ENCODE data around the gene TRABD2A. TPM values are rescaled to one million over a fixed set of nuclear protein-coding genes. Genes with fewer than 3 reads are reported as not detected.

The TRABD2A gene
- total RNA-seq, 4 donors from 2014 or later, result 2.4 to 16.8 (median 8.5) TPM

DNA sequence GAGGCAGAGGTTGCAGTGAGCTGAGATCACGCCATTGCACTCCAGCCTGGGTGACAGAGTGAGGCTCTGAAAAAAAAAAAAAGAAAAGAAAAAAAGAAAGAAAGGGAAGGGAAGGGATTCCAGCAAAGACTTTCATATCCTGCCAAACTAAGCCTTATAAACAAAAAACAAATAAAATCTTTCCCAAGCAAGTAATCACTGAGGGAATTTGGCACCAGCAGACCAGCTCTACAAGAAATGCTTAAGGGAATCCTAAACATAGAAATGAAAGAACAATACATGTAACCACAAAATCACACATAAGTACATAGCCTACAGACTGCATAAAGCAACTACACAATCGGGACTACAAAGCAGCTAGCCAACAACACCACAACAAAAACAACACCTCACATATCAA is 79.1 kb downstream of the TRABD2A start:
- TF ChIP-seq, protein P1, sequence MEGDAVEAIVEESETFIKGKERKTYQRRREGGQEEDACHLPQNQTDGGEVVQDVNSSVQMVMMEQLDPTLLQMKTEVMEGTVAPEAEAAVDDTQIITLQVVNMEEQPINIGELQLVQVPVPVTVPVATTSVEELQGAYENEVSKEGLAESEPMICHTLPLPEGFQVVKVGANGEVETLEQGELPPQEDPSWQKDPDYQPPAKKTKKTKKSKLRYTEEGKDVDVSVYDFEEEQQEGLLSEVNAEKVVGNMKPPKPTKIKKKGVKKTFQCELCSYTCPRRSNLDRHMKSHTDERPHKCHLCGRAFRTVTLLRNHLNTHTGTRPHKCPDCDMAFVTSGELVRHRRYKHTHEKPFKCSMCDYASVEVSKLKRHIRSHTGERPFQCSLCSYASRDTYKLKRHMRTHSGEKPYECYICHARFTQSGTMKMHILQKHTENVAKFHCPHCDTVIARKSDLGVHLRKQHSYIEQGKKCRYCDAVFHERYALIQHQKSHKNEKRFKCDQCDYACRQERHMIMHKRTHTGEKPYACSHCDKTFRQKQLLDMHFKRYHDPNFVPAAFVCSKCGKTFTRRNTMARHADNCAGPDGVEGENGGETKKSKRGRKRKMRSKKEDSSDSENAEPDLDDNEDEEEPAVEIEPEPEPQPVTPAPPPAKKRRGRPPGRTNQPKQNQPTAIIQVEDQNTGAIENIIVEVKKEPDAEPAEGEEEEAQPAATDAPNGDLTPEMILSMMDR (IDR thresholded peaks at IDR 0.05; ENCODE audit: low read depth), result no peak

DNA sequence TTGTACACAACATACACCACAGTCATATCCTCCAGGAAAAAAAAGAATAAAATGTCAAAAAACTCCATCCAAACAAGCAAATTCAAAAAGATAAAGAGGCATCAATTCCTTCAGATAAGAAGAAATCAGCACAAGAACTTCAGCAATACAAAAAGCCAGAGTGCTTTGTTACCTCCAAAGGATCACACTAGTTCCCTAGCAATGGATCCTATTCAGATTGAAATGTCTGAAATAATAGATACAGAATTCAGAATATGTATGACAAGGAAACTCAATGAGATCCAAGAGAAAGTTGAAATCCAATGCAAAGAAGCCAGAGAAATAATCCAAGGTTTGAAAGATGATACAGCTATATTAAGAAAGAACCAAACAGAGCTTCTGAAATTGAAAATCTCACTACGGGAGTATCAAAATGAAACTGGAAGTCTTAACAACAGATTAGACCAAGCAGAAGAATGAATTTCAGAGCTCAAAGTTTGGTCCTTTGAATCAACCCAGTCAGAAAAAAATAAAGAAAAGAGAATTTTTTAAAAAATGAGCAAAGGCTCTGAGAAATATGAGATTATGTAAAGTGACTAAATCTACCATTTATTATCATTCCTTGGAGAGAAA is 80.6 kb downstream of the TRABD2A start:
- TF ChIP-seq, protein P1 (IDR thresholded peaks at IDR 0.05; ENCODE audit: low read depth), result no peak

DNA sequence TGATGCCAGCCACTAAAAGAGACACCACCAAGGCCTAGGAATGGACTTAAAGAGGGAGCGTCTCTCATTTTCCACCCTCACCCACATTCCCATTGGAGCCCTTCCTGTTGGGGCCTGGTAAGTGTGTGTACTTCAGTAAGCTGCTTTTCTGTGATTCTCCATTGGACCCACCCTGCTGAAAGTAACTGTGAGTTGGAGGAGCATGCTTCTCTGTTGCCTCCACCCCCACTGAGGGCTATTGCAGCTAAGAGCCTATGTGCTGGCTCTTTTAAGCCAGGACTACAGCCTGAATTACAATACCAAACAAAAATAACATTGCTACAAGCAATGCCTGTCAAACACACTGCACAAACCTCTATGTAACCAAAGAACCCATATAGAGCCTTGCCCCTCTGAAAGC is 81.1 kb downstream of the TRABD2A start:
- TF ChIP-seq, protein P1 (IDR thresholded peaks at IDR 0.05; ENCODE audit: low read depth), result no peak

DNA sequence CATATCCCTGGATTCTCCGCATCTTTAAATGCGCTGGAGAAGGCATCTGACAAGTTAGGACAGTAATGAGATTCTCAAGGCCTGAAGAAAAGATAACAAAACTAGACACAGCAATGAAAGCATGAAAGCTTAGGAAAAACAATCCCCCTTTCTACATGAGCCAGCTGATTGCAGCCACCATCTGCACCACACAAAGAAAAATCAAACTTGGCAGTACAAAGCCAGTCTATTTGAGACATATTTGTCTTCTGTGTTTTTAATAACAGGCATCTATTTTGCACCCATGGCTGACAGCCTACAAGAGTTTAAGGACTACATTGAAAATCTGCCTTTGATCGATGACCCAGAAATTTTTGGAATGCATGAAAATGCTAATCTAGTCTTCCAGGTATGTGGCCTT is 83.6 kb downstream of the TRABD2A start:
- TF ChIP-seq, protein P1 (IDR thresholded peaks at IDR 0.05; ENCODE audit: low read depth), result no peak

DNA sequence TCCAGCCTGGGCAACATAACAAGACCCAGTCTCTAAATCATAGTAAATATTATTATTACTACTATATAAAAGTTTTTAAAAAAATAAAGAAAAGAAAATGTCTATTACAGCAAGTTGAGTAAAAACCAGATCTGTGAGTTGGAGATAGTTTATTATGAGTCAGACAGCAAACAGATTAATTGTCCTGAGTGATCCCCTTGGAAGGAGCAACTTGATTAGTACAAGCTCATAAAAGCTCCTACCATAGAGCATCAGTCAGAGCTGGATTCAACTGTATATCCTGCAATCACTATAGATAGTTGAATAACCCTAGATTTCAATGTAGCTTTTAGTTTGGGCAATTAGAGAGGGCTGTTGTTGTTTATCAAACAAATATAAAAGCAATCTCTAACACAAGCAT is 84.1 kb downstream of the TRABD2A start:
- TF ChIP-seq, protein P1 (IDR thresholded peaks at IDR 0.05; ENCODE audit: low read depth), result no peak

DNA sequence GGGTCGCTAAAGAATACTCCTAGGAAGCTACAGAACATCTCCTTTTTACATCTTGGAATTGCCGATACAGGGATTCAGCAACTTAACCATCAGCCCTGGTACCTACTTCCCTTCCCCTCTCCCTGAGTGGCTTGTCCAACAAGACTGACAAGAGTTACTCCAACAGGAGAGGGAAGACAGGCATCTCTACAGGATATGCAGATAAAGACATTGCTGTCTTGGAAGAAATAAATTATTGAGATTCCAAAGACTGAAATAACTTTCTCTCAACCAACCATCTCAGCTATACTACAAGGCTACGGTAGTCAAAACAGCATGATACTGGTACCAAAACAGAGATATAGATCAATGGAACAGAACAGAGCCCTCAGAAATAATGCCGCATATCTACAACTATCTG is 87.2 kb downstream of the TRABD2A start:
- TF ChIP-seq, protein P1 (IDR thresholded peaks at IDR 0.05; ENCODE audit: low read depth), result no peak

DNA sequence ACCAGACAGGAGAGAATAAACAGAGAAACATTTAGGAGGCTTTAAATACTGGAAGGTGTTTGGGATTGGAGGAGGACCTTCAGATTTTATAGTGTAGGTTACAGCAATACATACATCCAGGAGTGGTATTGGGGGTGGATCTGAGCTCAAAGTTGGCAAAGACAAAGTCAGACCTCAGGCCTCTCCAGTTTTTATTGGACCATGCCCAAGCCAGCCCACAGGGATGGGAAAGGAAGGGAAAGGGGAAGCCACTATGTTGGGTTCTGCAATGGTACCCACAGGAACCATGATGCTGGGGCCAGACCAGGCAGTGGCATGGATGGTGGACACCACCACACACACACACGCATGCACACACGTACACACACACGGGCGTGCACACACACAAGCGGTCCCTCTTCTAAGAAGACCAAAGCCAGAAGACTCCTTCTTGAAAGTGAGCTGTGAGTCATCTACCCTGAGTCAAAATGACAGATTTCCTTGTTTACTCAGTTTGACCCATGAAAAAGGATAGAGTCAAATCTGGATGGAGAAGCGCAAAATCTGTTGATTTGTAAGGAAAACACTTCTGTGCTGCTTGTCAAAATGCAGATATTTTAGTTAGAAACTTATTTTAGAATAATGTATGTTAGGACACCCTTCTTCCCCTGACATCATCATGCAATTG is 87.9 kb downstream of the TRABD2A start:
- TF ChIP-seq, protein P1 (IDR thresholded peaks at IDR 0.05; ENCODE audit: low read depth), result no peak
